Endothelial cell (in vitro differentiated cells): Measurements from ENCODE around the gene INTS3. TPM values are rescaled to one million over a fixed set of nuclear protein-coding genes. Genes with fewer than 3 reads are reported as not detected.
A peak's percentile ranks its signal among the peaks of the same experiment; 100 is the strongest.
"Not testable (repeated sequence)": the region's sequence is repeated elsewhere in the genome, so short reads cannot be mapped to it uniquely, and the experiment has no call there.

Experiments used
- DNase-seq: peaks from one replicate; pipeline ENCODE4 v3.0.0; 2021; ENCODE audit warnings: low spot score
- H3K27ac Mint-ChIP-seq: one replicate; pipeline ENCODE4 v1.8.0; 2021; ENCODE audit warnings: mixed read lengths, inconsistent platforms; ENCODE audit not compliant: unreplicated experiment
- H3K27me3 Mint-ChIP-seq: one replicate; pipeline ENCODE4 v1.8.0; 2021; ENCODE audit warnings: mild to moderate bottlenecking, moderate library complexity, mixed read lengths, inconsistent platforms; ENCODE audit not compliant: unreplicated experiment
- H3K36me3 Mint-ChIP-seq: one replicate; pipeline ENCODE4 v1.8.0; 2021; ENCODE audit warnings: mild to moderate bottlenecking, low read depth, mixed read lengths, inconsistent platforms; ENCODE audit not compliant: unreplicated experiment
- H3K4me1 Mint-ChIP-seq: one replicate; pipeline ENCODE4 v1.8.0; 2021; ENCODE audit warnings: mild to moderate bottlenecking, mixed read lengths, inconsistent platforms; ENCODE audit not compliant: unreplicated experiment
- H3K4me3 Mint-ChIP-seq: one replicate; pipeline ENCODE4 v1.8.0; 2021; ENCODE audit warnings: mild to moderate bottlenecking, mixed read lengths, inconsistent platforms; ENCODE audit not compliant: unreplicated experiment
- H3K9me3 Mint-ChIP-seq: one replicate; pipeline ENCODE4 v1.8.0; 2021; ENCODE audit warnings: mixed read lengths, inconsistent platforms; ENCODE audit not compliant: unreplicated experiment
- CTCF ChIP-seq: fragments of 200-600 bp; sonication (generic); IDR thresholded peaks from one replicate; pipeline ENCODE4 v1.5.0; 2021; ENCODE audit warnings: antibody characterized with exemption; ENCODE audit not compliant: unreplicated experiment
- total RNA-seq: library from RNA; stranded (reverse); fragmentation: NEBNext Ultra II Directional; extraction: Animal tissue kit (Norgen Biotek cat#: 25700); gene quantifications from one replicate; pipeline ENCODE4 v1.2.1, GENCODE V29; 2021; ENCODE audit not compliant: unreplicated experiment

INTS3 gene
- total RNA-seq, 1 donor from 2014 or later = 69.4 TPM

- no peak for DNase-seq
- Mint-ChIP-seq H3K27ac (no peak overlapping the region), H3K4me3 (no peak overlapping the region), H3K36me3 (no peaks in the 10 kb centered on the region), H3K27me3 (peaks cover 2% of the 10 kb centered on the region), H3K9me3 (no peaks in the 10 kb centered on the region), H3K4me1 (no peaks in the 10 kb centered on the region)
- TF ChIP-seq CTCF = no peak
Observed at GRCh38 chr1:153711026-153711425, 16.8 kb upstream of the INTS3 start.

- not testable (repeated sequence) for H3K4me1 Mint-ChIP-seq, H3K4me3 Mint-ChIP-seq, H3K27me3 Mint-ChIP-seq, H3K36me3 Mint-ChIP-seq, DNase-seq, H3K9me3 Mint-ChIP-seq, H3K27ac Mint-ChIP-seq
Observed at GRCh38 chr1:153716211-153716610, 11.6 kb upstream of the INTS3 start.

GRCh38 chr1:153717330-153717729 lies 10.5 kb upstream of the INTS3 start:
- Mint-ChIP-seq H3K27ac (no peak overlapping the region), H3K4me3 (no peak overlapping the region), H3K27me3 (peaks cover 2% of the 10 kb centered on the region), H3K36me3 (no peaks in the 10 kb centered on the region), H3K9me3 (no peaks in the 10 kb centered on the region), H3K4me1 (no peaks in the 10 kb centered on the region)
- no peak for TF ChIP-seq CTCF
- DNase-seq = no peak

GRCh38 chr1:153723687-153724086 lies 4.2 kb upstream of the INTS3 start:
- Mint-ChIP-seq H3K36me3 (no peaks in the 10 kb centered on the region), H3K4me3 (no peak overlapping the region), H3K27me3 (peaks cover 1% of the 10 kb centered on the region), H3K4me1 (peaks cover 5% of the 10 kb centered on the region), H3K9me3 (no peaks in the 10 kb centered on the region), H3K27ac (no peak overlapping the region)
- DNase-seq = no peak
- no peak for TF ChIP-seq CTCF

GRCh38 chr1:153724634-153725033 lies 3.2 kb upstream of the INTS3 start:
- not testable (repeated sequence) for H3K9me3 Mint-ChIP-seq, H3K27me3 Mint-ChIP-seq, H3K36me3 Mint-ChIP-seq, DNase-seq, H3K4me3 Mint-ChIP-seq, H3K27ac Mint-ChIP-seq
- H3K4me1 Mint-ChIP-seq = peaks cover 14% of the 10 kb centered on the region

- peak; percentile 64 for DNase-seq
- H3K27me3 Mint-ChIP-seq = peaks cover 4% of the 10 kb centered on the region
- H3K27ac Mint-ChIP-seq = peak overlapping the region; percentile 100
- H3K4me1 Mint-ChIP-seq = peaks cover 31% of the 10 kb centered on the region
- no peaks in the 10 kb centered on the region for H3K9me3 Mint-ChIP-seq
- peaks cover 14% of the 10 kb centered on the region for H3K36me3 Mint-ChIP-seq
- no peak for TF ChIP-seq CTCF
- H3K4me3 Mint-ChIP-seq = peak overlapping the region; percentile 90
Observed at GRCh38 chr1:153728305-153729066, 636 bp downstream of the INTS3 start.
